ENCODE data around the gene RNF121. TPM values are rescaled to one million over a fixed set of nuclear protein-coding genes. Genes with fewer than 3 reads are reported as not detected.

The RNF121 gene
- total RNA-seq, 1 experiment from 2014 or later: 27.8 TPM

- BruUV-seq (replicated peaks): no TSS peak
- Mint-ChIP-seq H3K27ac (ENCODE audit: low read depth, unreplicated experiment) (no peak overlapping the region), H3K27me3 (ENCODE audit: insufficient read depth, unreplicated experiment) (no peaks in the 10 kb centered on the region), H3K36me3 (ENCODE audit: insufficient read depth, unreplicated experiment) (peaks cover 6% of the 10 kb centered on the region), H3K4me3 (ENCODE audit: unreplicated experiment) (no peak overlapping the region), H3K4me1 (ENCODE audit: insufficient read depth, unreplicated experiment) (peaks cover 16% of the 10 kb centered on the region), H3K9me3 (ENCODE audit: unreplicated experiment) (no peaks in the 10 kb centered on the region)
- ChIA-PET POLR2A (no interaction called here), CTCF (interaction anchor here (1.1 to 1.4 kb wide), 3 partner anchors 25 to 483 kb away, joined by 3 to 5 read pairs (median 3); partner anchors contain the start of gene CLPB)
- DNase-seq (ENCODE audit: unreplicated experiment): no peak
- no peak for TF ChIP-seq CTCF (IDR thresholded peaks at IDR 0.05; ENCODE audit: unreplicated experiment)
- intact Hi-C loops (cut with micrococcal nuclease): no loop called here
These were observed 23.0 kb downstream of the RNF121 start for GRCh38 chr11:71951741-71952310.

GRCh38 chr11:71955898-71956456, 27.1 kb downstream of the RNF121 start:
- POLR2A ChIA-PET: interaction anchor here (0.9 to 1.0 kb wide), 2 partner anchors 14 to 28 kb away, joined by 3 read pairs; partner anchors contain the start of gene XNDC1N
- Mint-ChIP-seq H3K9me3 (ENCODE audit: unreplicated experiment) (peaks cover 5% of the 10 kb centered on the region), H3K36me3 (ENCODE audit: insufficient read depth, unreplicated experiment) (peaks cover 8% of the 10 kb centered on the region), H3K27ac (ENCODE audit: low read depth, unreplicated experiment) (no peak overlapping the region), H3K27me3 (ENCODE audit: insufficient read depth, unreplicated experiment) (no peaks in the 10 kb centered on the region), H3K4me3 (ENCODE audit: unreplicated experiment) (no peak overlapping the region), H3K4me1 (ENCODE audit: insufficient read depth, unreplicated experiment) (peaks cover 5% of the 10 kb centered on the region)
- BruUV-seq (replicated peaks): no TSS peak
- TF ChIP-seq CTCF (IDR thresholded peaks at IDR 0.05; ENCODE audit: unreplicated experiment): no peak
- CTCF ChIA-PET: interaction anchor here (1.6 to 3.9 kb wide), 3 partner anchors 11 to 475 kb away, joined by 5 to 23 read pairs (median 5); no protein-coding TSS in a partner anchor
- DNase-seq (ENCODE audit: unreplicated experiment): no peak
- intact Hi-C loops (cut with micrococcal nuclease): no loop called here

GRCh38 chr11:71962428-71963038, 33.7 kb downstream of the RNF121 start:
- H3K4me3 Mint-ChIP-seq (ENCODE audit: unreplicated experiment): no peak overlapping the region
- no peak for DNase-seq (ENCODE audit: unreplicated experiment)
- intact Hi-C loops (cut with micrococcal nuclease): no loop called here
- peaks cover 8% of the 10 kb centered on the region for H3K9me3 Mint-ChIP-seq (ENCODE audit: unreplicated experiment)
- ChIA-PET POLR2A (interaction anchor here (1.0 kb wide), 1 partner anchor 9 kb away, joined by 3 read pairs; no protein-coding TSS in a partner anchor), CTCF (no interaction called here)
- H3K27ac Mint-ChIP-seq (ENCODE audit: low read depth, unreplicated experiment): no peak overlapping the region
- H3K4me1 Mint-ChIP-seq (ENCODE audit: insufficient read depth, unreplicated experiment): no peaks in the 10 kb centered on the region
- BruUV-seq (replicated peaks): no TSS peak
- peaks cover 34% of the 10 kb centered on the region for H3K36me3 Mint-ChIP-seq (ENCODE audit: insufficient read depth, unreplicated experiment)
- no peak for TF ChIP-seq CTCF (IDR thresholded peaks at IDR 0.05; ENCODE audit: unreplicated experiment)
- H3K27me3 Mint-ChIP-seq (ENCODE audit: insufficient read depth, unreplicated experiment): no peaks in the 10 kb centered on the region

- H3K36me3 Mint-ChIP-seq (ENCODE audit: insufficient read depth, unreplicated experiment): peaks cover 41% of the 10 kb centered on the region
- CTCF ChIA-PET: no interaction called here
- no peaks in the 10 kb centered on the region for H3K27me3 Mint-ChIP-seq (ENCODE audit: insufficient read depth, unreplicated experiment)
- H3K4me1 Mint-ChIP-seq (ENCODE audit: insufficient read depth, unreplicated experiment): no peaks in the 10 kb centered on the region
- H3K4me3 Mint-ChIP-seq (ENCODE audit: unreplicated experiment): no peak overlapping the region
- DNase-seq (ENCODE audit: unreplicated experiment): no peak
- peaks cover 8% of the 10 kb centered on the region for H3K9me3 Mint-ChIP-seq (ENCODE audit: unreplicated experiment)
- no peak overlapping the region for H3K27ac Mint-ChIP-seq (ENCODE audit: low read depth, unreplicated experiment)
- TF ChIP-seq CTCF (IDR thresholded peaks at IDR 0.05; ENCODE audit: unreplicated experiment): no peak
- POLR2A ChIA-PET: interaction anchor here (1.0 kb wide), 1 partner anchor 10 kb away, joined by 3 read pairs; no protein-coding TSS in a partner anchor
- no TSS peak for BruUV-seq (replicated peaks)
- intact Hi-C loops (cut with micrococcal nuclease): no loop called here
These were observed 34.6 kb downstream of the RNF121 start for GRCh38 chr11:71963468-71963867.
